NCI-H82 treated with DMSO at 0.1 percent for 48 hours (cell line): Measurements from ENCODE around the gene NFX1.
"Not testable (repeated sequence)": the region's sequence is repeated elsewhere in the genome, so short reads cannot be mapped to it uniquely, and the experiment has no call there.

Experiments used
- DNase-seq: peaks from one replicate; lab custom pipeline; 2025; ENCODE audit not compliant: unreplicated experiment; lab: John Stamatoyannopoulos, UW

Gene NFX1

DNA sequence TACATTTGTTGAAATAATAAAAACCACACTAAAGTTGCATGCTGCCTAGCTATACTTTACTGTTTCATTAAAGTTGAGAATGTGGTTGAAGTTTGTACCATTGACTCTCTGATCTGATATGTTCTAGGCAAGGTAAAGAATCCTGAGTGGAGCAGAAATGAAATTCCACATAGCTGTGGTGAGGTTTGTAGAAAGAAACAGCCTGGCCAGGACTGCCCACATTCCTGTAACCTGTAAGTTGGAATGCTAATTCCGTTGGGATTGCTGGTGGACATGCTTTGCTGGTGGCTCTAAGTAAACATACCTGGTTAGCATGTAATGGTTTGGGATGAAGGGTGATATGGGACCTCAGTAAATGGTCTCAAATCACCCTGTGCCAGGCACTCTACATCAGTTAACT, 16.8 kb downstream of the NFX1 start:
- DNase-seq: no peak

DNA sequence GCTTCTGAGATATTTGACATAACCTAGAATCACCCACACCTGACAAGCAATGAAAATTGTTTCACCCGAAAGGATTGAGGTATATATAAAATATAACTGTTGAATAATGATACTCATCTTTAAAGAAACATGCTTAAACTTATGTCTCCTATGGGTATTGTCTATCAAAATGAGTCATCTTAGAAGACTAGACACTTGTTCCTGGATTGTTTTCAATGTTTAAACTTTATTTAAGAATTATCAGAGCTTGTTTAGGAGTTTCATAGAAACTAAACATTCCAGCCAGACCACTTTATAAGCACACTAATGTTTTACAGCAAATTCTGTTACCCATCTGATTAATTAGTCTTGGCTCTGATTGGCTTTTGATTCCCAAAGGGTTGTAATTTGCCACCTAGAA, 19.6 kb downstream of the NFX1 start:
- DNase-seq: no peak

DNA sequence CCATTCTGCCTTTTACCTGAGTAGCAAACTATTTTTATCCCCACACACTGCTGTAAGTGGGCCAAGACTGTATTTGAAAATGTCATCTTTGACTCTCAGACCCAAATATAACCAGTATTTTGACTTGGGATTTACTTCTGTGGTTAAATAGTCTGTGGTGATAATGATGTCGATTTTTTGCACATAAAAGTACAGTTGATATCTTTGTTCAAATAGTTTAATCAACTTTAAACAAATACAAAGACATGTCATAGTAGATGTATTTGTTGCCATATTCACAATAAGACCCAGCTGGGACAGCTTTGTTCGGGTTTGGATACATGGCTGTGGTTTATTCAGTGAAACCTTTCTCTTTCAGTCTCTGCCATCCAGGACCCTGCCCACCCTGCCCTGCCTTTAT, 20.4 kb downstream of the NFX1 start:
- DNase-seq: no peak

DNA sequence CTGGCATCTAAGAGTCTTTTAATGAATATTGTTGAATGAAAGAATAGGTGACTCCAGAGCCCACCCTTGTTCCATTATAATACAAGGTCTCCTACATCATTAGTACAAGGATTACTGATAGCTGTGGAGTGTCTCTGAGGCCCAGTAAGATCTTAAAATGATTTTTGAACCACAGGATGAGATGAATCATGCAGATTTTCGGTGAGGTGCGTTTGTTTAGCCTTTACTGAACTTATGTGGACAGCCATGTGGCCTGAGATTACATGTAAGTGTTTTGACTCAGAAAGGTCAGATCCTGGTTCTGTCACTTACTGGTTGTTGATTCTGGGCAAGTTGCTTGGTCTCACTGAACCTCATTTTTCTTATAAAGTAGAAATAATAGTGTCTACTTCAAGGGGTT, 21.6 kb downstream of the NFX1 start:
- DNase-seq: no peak

DNA sequence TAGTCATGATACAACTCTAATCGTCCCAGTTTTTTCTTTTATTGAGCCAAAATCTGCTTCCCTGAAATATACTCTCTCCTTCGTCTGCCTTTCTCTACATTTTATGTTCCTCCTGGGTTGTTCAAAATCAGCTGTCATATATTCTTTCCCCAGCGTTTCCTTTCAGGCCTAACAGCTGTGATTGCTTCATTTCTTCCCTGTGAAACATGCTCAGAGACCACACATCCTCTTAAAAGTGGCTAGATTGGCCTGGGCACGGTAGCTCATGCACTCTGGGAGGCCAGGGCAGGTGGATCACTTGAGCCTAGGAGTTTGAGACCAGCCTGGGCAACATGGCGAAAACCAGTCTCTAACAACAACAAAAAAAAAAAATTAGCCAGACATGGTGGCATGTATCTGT, 25.1 kb downstream of the NFX1 start:
- no peak for DNase-seq

DNA sequence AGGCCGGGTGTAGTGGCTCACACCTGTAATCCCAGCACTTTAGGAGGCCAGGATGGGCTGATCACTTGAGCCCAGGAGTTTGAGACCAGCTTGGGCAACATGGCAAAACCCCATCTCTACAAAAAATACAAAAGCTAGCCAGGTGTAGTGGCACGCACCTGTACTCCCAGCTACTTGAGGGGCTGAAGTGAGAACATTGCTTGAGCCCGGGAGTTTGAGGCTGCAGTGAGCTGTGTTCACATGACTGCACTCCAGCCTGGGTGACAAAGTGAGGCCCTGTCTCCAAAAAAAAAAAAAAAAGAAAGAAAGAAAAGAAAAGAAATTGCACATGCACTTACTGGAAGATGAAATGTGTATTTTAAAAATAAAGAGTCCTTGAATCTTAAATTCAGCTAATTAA, 26.8 kb downstream of the NFX1 start:
- not testable (repeated sequence) for DNase-seq

DNA sequence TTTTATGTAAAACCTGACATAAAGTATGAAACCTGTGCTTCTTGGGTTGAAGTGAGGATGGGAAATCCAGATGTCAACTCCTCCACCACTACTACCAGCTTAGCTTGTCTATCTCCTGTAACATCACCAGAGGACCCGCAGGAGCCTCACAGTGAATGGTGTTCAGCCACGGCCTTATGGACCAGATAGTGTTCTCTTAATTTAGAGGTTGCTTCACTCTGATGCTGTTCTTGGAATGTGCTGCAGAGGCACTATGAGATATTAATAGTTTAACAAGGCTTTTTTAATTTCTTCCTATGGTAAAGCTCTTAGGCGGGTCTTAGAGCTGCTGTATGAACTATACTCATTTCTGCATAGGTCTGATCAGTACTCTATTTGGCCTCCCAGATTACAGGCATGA, 27.9 kb downstream of the NFX1 start:
- no peak for DNase-seq

DNA sequence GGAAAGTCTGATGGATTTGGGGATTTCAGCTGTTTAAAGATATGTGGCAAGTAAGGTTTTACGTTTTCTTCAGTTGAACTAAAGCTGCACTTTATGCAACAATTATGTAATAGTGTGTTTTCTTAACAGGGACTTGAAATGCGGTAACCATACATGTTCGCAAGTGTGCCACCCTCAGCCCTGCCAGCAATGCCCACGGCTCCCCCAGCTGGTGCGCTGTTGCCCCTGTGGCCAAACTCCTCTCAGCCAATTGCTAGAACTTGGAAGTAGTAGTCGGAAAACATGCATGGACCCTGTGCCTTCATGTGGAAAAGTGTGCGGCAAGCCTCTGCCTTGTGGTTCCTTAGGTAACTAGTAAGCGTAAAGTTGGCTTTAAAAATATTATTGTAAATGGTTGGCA, 28.5 kb downstream of the NFX1 start:
- DNase-seq: no peak

DNA sequence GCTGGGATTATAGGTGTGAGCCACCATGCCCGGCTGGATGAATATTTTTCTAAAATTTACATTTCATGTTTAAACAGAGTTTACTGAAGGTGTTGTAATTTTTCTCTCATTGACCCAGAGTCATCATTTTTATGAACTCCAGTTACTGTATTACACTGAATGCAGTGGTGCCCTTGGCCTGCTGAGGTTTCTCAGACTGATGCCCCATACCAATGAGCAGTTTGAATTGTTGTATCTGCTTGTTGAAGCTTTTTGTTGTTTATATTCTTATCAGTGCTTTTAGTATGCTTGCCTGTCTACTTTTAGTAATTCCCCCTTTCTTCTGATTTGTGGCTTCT, 29.9 kb downstream of the NFX1 start:
- DNase-seq: no peak

DNA sequence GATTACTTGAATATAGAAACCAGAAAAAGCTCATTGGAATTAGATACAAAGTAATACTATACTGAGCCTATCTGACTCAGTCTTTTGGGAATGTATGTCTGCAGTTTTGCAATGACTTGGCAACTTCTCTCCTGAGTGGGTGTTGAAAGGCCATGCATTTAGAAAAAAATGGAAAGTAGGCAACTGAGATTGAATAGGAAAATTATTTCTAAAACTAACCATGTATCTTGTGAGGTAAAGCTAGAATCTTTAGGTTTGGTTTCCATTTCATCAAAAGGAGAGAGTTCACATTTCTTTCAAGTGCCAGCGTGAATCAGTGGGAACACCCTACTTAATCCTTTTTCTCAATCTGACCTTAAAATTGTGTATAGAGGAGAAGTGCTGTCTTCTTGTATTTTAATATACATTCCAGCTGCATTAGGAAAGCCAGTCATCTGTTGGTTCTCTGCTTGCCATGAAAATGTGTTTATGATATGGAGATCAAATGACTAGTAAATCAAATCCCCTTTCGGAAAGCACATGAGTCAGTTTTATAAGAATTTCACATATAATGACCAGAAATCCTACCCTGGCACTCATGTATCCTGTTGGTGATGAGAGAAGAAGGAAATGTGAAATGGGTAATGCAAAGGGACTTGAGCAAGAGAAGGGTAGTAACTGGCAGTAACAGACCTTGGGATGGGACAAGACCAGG, 30.4 kb downstream of the NFX1 start:
- no peak for DNase-seq

DNA sequence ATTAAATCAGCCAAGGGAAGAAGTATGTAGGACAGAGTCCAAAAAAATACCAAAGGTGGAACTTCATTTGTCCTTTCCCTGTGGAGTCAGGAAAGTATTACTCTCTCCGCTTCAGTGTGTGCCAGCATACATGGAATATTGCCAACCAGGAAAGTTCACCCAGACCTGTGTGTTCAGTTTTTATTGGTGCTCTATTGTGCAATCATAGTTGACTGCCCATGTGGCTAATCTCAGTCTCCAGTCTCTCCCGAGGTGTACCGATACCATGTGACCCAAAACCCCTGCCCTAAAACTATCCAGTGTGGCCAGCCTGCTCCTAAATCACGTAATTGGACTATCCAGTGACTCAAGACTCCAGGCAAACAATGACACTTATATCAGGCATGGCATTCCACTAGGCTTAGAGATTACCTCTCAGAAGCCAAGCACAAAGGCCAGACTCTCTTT, 38.8 kb downstream of the NFX1 start:
- DNase-seq: peak; percentile 56

DNA sequence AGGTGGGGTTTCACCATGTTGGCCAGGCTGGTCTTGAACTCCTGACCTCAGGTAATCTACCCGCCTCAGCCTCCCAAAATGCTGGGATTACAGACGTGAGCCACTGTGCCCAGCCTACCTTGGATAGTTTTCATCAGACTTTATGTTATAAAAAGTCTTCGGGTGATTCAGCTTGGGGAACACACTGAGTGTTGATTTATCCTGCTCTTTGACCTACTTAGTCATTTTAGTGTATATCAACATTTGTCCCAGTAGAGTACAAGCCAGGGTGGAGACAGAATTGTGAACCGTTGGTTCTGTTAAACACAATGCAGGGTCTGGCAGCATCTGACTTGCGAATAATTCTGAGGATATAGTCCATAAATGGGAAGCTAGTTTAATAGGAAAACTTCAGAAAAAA, 39.7 kb downstream of the NFX1 start:
- no peak for DNase-seq

DNA sequence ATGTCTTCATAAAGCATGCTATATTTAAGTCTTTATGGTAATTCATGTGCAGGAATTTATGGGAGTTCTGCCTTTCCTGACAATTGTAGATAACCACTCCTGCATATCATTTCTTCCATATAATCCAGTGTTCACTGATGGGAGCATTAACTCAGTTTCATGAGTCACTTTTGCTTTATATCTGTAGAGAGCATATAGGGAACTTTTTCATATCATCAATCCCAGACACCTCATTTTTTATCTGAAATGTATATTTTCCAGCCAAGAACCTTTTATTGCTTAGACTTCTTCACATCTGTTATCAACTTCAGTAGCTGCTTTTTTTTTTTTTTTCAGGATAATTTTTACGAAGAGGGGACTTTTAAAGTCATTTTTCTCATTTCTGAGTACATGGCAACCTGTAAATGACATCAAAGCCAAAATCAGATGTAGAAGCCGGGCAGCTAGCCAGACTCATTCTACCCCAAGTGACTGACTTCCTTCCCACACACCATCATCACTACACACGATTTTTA, 41.1 kb downstream of the NFX1 start:
- DNase-seq: no peak

DNA sequence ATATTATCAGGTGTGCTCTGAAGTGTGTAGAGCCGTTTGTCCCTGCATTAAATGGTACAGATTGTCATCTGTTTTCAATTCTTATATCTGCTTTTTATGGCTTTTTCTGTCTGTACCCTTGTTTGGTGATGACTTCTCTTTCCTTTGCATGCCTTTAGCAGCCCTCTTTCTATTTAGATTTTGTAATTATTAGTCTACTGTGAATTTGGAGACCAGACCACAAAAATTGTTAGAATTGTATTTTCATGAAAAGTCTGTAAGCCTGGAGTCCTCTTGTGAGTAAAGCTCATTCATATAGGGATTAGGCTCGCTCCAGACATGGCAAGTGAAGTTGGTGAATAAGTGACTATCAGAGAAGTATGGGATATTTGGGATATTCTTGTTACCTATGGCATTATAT, 41.7 kb downstream of the NFX1 start:
- DNase-seq: no peak

DNA sequence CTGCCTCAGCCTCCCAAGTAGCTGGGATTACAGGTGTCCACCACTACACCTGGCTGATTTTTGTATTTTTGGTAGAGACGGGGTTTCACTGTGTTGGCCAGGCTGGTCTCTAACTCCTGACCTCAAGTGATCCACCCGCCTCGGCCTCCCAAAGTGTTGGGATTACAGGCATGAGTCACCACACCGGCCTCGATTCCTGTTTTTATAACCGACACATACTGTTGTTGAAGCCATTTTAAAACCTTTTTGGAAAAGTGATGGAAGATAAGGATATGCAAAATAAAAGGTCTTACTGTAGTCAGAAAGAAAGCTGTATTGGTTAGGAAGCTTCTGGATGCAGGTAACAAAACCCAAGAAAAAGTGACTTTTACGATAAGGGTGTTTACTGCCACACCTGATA, 42.6 kb downstream of the NFX1 start:
- DNase-seq: not testable (repeated sequence)

DNA sequence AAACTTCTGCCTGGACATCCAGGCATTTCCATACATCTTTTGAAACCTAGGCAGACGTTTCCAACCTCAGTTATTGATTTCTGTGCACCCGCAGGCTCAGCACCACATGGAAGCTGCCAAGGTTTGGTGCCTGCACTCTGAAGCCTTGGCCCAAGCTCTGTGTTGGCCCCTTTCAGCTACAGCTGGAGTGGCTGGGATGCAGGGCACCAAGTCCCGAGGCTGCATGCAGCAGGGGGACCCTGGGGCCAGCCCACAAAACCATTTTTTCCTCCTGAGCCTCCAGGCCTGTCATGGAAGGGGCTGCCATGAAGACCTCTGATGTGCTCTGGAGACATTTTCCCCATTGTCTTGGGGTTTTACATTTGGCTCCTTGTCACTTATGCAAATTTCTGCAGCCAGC, 49.9 kb downstream of the NFX1 start:
- no peak for DNase-seq

DNA sequence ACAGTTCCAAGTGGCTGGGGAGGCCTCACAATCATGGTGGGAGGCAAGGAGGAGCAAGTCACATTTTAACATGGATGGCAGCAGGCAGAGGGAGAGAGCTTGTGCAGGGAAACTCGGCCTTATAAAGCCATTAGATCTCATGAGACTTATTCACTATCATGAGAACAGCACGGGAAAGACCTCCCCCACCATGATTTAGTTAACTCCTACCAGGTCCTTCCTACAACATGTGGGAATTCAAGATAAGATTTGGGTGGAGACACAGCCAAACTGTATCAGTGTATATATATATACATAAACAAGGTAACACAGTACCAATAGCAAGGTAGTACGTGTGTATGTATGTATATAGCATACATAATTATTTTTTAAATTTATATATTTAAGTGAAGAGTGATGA, 50.9 kb downstream of the NFX1 start:
- no peak for DNase-seq

DNA sequence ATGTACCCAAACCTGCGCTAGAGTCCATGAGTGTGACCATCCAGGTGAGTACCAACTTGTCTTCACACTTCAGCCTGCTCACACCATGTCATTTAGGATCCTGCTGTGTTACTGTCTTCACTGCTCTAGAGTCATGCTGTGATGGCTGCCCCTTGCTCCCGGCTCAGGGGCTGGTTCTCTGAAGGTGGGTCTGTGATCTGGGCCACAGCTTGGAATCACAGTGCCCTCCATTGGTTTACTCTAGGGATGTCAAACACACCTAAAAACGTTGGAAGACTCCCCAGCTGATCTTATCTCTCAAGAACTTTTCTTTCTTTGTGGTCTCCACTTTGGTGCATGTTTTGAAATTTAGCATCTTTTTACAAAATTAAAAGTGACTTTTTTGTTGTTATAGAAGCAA, 53.8 kb downstream of the NFX1 start:
- DNase-seq: no peak

DNA sequence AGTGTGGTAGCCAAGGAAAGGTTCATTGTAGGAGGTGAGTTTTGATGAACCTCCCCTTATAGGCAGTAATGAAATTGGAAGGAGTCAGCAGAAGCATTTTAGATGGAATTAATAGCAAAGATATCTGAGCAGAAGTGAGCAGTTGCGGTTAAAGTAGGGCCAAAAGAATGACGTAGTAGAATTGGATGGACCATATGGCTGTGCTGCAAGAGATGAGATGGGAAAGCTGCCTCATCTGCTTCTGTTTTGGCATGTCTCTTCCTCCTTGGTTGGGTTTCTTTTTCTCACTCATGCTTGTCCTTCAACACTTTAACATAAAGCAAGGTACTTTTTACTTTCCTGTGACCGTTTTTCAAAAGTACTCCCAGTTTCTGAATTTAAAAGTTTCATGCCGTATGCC, 56.2 kb downstream of the NFX1 start:
- no peak for DNase-seq

DNA sequence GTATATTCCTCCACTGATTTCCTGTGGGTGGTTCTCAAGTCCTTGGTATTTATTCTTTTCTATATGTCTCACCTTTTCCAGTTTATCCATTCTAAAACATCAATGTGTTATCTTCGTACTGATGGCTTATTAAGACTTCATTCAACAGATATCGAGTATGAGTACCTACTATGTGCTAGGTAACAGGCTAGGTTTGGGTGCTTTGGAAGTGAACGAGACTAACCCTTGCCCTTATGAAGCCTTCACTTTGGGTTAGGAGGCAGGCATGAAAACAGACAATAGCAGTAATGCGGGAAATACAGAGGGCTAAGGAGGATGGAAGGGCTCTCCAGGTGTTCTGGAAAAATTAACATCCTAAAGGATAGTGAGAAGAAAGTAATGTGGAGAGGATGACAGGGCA, 58.7 kb downstream of the NFX1 start:
- no peak for DNase-seq

DNA sequence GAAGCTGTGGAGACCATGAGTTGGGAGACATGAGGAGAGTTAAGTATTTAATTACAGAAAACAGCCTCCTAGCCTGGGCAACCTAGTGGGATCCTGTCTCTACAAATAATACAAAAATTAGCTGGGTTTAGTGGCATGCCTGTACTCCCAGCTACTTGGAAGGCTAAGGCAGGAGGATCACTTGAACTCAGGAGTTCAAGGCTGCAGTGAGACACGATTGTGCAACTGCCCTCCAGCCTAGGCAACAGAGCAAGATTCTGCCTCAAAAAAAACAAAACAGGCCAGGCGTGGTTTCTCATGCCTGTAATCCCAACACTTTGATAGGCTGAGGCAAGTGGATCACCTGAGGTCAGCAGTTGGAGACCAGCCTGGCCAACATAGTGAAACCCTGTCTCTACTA, 59.4 kb downstream of the NFX1 start:
- DNase-seq: no peak

DNA sequence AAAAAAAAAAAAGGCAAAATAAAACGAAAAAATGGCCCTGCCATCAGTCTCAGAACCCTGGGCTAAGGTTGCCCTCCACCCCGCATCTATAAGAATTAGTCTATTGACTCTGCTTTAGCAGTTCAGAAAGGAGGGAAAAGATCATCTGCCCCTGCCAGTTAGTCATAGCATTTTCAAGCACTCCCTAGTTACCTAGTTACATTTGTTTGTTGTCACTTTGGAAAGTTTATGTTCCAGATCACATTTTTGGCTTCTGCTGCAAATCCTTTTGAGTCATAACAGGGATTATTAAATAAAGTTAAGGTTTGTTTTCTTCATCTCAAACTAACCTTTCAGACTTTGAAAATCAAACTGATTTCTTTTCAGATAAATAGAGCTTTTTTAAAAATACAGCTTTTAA, 60.0 kb downstream of the NFX1 start:
- DNase-seq: no peak

DNA sequence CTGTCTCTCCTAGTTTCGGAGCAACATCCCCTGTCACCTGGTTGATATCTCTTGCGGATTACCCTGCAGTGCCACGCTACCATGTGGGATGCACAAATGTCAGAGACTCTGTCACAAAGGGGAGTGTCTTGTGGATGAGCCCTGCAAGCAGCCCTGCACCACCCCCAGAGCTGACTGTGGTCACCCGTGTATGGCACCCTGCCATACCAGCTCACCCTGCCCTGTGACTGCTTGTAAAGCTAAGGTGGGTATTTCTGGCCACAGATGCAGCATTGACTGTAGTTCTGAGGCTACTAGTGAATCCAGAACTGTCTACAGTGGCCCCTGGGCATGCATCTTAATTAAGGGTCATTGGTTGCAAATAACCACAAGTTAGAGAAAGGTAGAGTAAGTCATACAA, 61.2 kb downstream of the NFX1 start:
- DNase-seq: no peak
